HL-60 (cell line): ENCODE data around the gene FBN1.

ENCODE experiments used
- DNase-seq, 2 experiments: peaks; one replicate each; pipeline ENCODE4 v3.0.0-alpha.2; 2010 to 2020; ENCODE audit warnings: low read depth in 1 of 2, low spot score in 1 of 2
- H3K27ac ChIP-seq: fragments of 250-450 bp; sonication (Bioruptor Pico); replicated peaks from 2 replicates; pipeline ENCODE4 v1.5.1; 2020; ENCODE audit warnings: mild to moderate bottlenecking, moderate library complexity
- H3K27me3 ChIP-seq: fragments of 250-450 bp; sonication (Bioruptor Pico); 2 replicates; pipeline ENCODE4 v1.5.1; 2021; ENCODE audit warnings: mild to moderate bottlenecking, moderate library complexity; ENCODE audit not compliant: insufficient read depth, poor library complexity, severe bottlenecking
- H3K4me3 ChIP-seq: replicated peaks from 2 replicates; pipeline ENCODE4 v1.5.1; 2011; ENCODE audit warnings: mild to moderate bottlenecking, control low read depth, low read length; ENCODE audit not compliant: insufficient read depth
- GABPA ChIP-seq: IDR thresholded peaks from 2 replicates; pipeline ENCODE4 v1.6.1; 2012; ENCODE audit warnings: low read depth
- POLR2AphosphoS5 ChIP-seq: IDR thresholded peaks from 2 replicates; pipeline ENCODE4 v1.6.1; 2012; ENCODE audit warnings: low read depth
- SPI1 ChIP-seq: IDR thresholded peaks from 2 replicates; pipeline ENCODE4 v1.6.1; 2012; ENCODE audit warnings: low read depth, mild to moderate bottlenecking, borderline replicate concordance
- TF ChIP-seq, protein P1 (sequence below): IDR thresholded peaks from 2 replicates; pipeline ENCODE4 v1.6.1; 2012; ENCODE audit warnings: low read depth; ENCODE audit not compliant: insufficient replicate concordance
- TF ChIP-seq, protein P2 (sequence below): IDR thresholded peaks from one replicate; pipeline ENCODE4 v1.5.1; 2011; ENCODE audit warnings: low read length, control low read depth, inconsistent platforms; ENCODE audit not compliant: insufficient read depth

Gene FBN1

DNA sequence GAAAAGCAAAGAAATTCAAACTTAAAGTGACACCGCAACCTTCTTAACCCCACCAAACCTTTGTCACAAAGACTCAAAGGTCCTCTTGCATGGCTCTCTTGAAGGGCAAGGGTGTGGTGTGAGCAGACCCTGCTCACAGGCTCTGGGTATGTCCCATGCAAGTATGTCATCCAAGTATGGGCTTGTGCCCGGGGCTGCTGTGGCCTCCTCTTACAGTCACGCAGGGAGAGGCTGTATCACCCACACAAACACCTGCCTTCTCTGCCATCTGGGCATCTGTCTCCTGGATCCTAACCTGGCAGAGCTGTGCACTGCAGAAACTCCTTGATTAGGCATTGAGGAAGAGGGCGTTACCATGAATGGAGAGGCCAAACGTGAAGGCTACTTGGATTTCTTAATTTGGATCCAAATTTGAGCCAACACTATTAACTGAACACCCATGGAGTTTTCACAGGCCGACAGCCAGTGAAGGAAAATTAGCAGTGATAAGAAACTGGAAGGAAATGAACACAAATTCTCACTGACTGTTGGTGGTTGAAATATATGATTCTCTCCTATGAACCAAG is 167.6 kb downstream of the FBN1 start:
- TF ChIP-seq POLR2AphosphoS5 (no peak), SPI1 (no peak), GABPA (no peak)
- TF ChIP-seq, protein P1, sequence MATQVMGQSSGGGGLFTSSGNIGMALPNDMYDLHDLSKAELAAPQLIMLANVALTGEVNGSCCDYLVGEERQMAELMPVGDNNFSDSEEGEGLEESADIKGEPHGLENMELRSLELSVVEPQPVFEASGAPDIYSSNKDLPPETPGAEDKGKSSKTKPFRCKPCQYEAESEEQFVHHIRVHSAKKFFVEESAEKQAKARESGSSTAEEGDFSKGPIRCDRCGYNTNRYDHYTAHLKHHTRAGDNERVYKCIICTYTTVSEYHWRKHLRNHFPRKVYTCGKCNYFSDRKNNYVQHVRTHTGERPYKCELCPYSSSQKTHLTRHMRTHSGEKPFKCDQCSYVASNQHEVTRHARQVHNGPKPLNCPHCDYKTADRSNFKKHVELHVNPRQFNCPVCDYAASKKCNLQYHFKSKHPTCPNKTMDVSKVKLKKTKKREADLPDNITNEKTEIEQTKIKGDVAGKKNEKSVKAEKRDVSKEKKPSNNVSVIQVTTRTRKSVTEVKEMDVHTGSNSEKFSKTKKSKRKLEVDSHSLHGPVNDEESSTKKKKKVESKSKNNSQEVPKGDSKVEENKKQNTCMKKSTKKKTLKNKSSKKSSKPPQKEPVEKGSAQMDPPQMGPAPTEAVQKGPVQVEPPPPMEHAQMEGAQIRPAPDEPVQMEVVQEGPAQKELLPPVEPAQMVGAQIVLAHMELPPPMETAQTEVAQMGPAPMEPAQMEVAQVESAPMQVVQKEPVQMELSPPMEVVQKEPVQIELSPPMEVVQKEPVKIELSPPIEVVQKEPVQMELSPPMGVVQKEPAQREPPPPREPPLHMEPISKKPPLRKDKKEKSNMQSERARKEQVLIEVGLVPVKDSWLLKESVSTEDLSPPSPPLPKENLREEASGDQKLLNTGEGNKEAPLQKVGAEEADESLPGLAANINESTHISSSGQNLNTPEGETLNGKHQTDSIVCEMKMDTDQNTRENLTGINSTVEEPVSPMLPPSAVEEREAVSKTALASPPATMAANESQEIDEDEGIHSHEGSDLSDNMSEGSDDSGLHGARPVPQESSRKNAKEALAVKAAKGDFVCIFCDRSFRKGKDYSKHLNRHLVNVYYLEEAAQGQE = no peak
- TF ChIP-seq, protein P2, sequence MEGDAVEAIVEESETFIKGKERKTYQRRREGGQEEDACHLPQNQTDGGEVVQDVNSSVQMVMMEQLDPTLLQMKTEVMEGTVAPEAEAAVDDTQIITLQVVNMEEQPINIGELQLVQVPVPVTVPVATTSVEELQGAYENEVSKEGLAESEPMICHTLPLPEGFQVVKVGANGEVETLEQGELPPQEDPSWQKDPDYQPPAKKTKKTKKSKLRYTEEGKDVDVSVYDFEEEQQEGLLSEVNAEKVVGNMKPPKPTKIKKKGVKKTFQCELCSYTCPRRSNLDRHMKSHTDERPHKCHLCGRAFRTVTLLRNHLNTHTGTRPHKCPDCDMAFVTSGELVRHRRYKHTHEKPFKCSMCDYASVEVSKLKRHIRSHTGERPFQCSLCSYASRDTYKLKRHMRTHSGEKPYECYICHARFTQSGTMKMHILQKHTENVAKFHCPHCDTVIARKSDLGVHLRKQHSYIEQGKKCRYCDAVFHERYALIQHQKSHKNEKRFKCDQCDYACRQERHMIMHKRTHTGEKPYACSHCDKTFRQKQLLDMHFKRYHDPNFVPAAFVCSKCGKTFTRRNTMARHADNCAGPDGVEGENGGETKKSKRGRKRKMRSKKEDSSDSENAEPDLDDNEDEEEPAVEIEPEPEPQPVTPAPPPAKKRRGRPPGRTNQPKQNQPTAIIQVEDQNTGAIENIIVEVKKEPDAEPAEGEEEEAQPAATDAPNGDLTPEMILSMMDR = no peak
- H3K27me3 ChIP-seq = peaks cover 12% of the 10 kb centered on the region
- H3K27ac ChIP-seq = no peak overlapping the region
- DNase-seq = no peak
- H3K4me3 ChIP-seq = no peak overlapping the region

DNA sequence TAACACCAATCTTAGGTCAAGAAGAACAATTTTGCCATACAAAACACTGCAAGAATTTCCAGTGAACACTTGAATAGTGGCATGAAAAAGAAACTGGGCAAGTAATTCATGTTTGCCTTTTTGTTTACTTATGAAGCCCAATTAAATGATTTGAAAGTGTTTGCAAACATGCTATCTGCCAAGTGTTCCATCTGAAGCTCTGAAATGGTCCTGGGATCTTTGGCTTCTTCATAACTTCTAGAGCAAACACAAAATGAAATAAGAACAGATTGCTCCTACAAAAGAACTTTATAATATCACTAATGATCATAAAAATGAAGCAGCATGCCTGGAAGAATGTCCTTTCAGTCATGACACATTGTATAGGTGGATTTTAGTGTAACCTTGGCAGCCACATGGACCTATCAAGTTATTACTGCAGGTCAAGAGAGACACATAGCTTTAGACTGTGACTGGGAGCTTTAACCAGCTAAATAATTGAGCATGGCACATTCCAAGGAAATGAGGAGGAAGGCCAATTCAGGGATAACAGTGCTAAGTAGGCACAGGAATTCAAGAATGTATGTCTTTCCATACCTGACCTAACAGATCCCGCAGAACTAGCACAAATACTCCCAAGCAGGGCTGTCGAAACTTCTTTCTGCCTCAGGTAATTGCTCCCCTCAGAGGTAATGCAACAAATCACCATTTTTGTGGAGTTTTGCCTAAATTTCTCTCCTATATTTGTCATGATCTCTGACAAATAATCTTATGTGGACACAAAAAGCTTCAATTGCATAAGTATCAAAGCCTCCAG is 169.7 kb downstream of the FBN1 start:
- Histone ChIP-seq H3K27me3 (peaks cover 7% of the 10 kb centered on the region), H3K27ac (no peak overlapping the region), H3K4me3 (no peak overlapping the region)
- DNase-seq = no peak
- no peak for TF ChIP-seq POLR2AphosphoS5

DNA sequence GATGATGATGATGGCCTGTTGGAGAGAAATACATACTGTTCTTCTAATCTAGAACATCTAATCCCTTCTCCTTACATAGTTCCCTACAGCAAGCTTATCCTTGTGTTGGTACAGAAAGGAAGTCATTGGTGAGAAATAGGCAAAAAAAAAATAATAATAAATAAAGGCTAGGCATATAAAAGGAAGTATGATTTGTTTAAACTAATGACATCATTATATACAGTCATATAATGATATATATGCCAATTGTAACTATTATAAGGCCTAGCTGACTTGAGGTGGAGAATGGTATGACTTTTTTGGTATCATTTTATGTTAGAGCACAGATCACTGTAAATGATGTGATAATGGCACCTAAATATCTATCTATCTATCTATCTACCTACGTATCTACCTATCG is 171.8 kb downstream of the FBN1 start:
- Histone ChIP-seq H3K27me3 (peaks cover 4% of the 10 kb centered on the region), H3K27ac (no peak overlapping the region), H3K4me3 (no peak overlapping the region)
- no peak for DNase-seq
- TF ChIP-seq SPI1 = no peak
- TF ChIP-seq, protein P1 = no peak

DNA sequence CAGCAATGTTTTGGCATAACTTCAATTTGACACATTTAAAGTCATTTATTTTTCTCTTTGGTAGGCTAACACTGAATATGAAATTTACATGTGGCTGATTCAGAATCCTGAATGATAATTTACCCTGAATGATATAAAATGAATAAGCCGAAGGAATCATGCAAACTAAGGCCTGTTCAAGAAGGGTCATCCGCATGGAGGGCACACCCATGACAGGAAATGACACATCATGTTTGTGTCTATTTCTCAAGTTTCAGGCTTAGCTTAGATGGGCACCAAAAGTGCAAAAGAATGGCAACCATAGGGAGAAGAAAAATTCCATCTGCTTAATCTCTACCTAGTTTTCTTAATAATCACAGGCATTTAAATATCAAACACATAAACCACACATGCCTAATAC is 172.8 kb downstream of the FBN1 start:
- no peak for DNase-seq
- TF ChIP-seq GABPA = no peak
- TF ChIP-seq, protein P2 = no peak
- peaks cover 4% of the 10 kb centered on the region for H3K27me3 ChIP-seq
- no peak overlapping the region for H3K4me3 ChIP-seq
- no peak overlapping the region for H3K27ac ChIP-seq

DNA sequence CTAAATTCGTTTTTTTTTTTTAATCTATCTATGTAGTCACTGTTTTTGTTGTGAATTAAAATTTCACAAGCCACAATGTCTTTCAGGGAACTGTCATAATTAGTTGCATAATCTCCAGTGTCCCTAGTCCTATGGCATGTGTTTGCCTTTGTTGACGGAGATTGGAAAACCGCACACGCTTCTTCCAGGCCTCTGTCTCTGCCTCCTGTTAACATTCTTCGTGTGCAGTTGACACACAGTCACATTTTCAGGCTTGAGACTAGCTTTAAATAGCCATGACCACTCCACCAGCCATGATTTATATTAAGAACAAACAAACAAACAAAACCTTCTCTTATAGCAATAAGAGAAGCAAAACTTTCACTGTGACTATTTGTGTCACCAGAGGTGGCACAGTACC is 174.4 kb downstream of the FBN1 start:
- Histone ChIP-seq H3K27me3 (peaks cover 4% of the 10 kb centered on the region), H3K27ac (no peak overlapping the region), H3K4me3 (no peak overlapping the region)
- no peak for TF ChIP-seq POLR2AphosphoS5
- TF ChIP-seq, protein P2 = no peak
- no peak for DNase-seq
